Calu3 (cell line): ENCODE data around the gene METTL21A. TPM values are rescaled to one million over a fixed set of nuclear protein-coding genes. Genes with fewer than 3 reads are reported as not detected.

ENCODE experiments used
- Bru-seq: library from RNA; stranded (reverse); fragments of 400-500 nt; gene quantifications from one replicate; lab custom pipeline; 2021; lab: Mats Ljungman, UMichigan
- BruChase-seq, 2 experiments: library from RNA; stranded (reverse); fragments of 400-500 nt; gene quantifications; one replicate each; lab custom pipeline; 2021; lab: Mats Ljungman, UMichigan
- BruUV-seq: library from RNA; stranded (reverse); fragments of 400-500 nt; replicated peaks from 2 replicates; lab custom pipeline; 2021; lab: Mats Ljungman, UMichigan
- CTCF ChIA-PET: fragments of 300-600 bp; sonication (Branson Sonifier 250); formaldehyde crosslinking; loops from one replicate; lab custom pipeline; 2022; ENCODE audit warnings: antibody characterized with exemption; lab: Charles Lee
- DNase-seq: peaks from one replicate; pipeline ENCODE4 v3.0.0; 2022
- H3K27ac Mint-ChIP-seq: one replicate; pipeline ENCODE4 v1.8.0; 2022; ENCODE audit warnings: mixed read lengths; ENCODE audit not compliant: unreplicated experiment
- H3K27me3 Mint-ChIP-seq: one replicate; pipeline ENCODE4 v1.8.0; 2022; ENCODE audit warnings: mixed read lengths; ENCODE audit not compliant: unreplicated experiment
- H3K36me3 Mint-ChIP-seq: one replicate; pipeline ENCODE4 v1.8.0; 2022; ENCODE audit warnings: mild to moderate bottlenecking, moderate library complexity, mixed read lengths; ENCODE audit not compliant: insufficient read depth, unreplicated experiment
- H3K4me1 Mint-ChIP-seq: one replicate; pipeline ENCODE4 v1.8.0; 2022; ENCODE audit warnings: mild to moderate bottlenecking, low read depth, mixed read lengths; ENCODE audit not compliant: unreplicated experiment
- H3K4me3 Mint-ChIP-seq: one replicate; pipeline ENCODE4 v1.8.0; 2022; ENCODE audit warnings: mild to moderate bottlenecking, low read depth, moderate library complexity, mixed read lengths; ENCODE audit not compliant: unreplicated experiment
- H3K9me3 Mint-ChIP-seq: one replicate; pipeline ENCODE4 v1.8.0; 2022; ENCODE audit warnings: low read depth, mixed read lengths; ENCODE audit not compliant: unreplicated experiment
- CTCF ChIP-seq: fragments of 200-600 bp; IDR thresholded peaks from one replicate; pipeline ENCODE4 v1.8.0; 2022; ENCODE audit warnings: antibody characterized with exemption; ENCODE audit not compliant: unreplicated experiment
- intact Hi-C: fragments of 100-400 bp; cut with micrococcal nuclease; formaldehyde crosslinking; loops from one replicate; pipeline ENCODE4 v1.10.0; 2022; ENCODE audit not compliant: unreplicated experiment
- long read RNA-seq: library from polyadenylated mRNA; stranded (forward); transcript quantifications from one replicate; pipeline ENCODE4 v2.0.0, GENCODE V29; 2022
- total RNA-seq: library from RNA; stranded (reverse); gene quantifications from 2 replicates; pipeline ENCODE4 v1.2.3, GENCODE V29; 2022

The METTL21A gene
- total RNA-seq (27.6 TPM in 2 replicates), Bru-seq, nascent RNA (percentile 62 among the genes with signal in this experiment), BruChase-seq, experiment 1, labeled RNA remaining after a 6-hour chase (percentile 65 among the genes with signal in this experiment), BruChase-seq, experiment 2, labeled RNA remaining after a 2-hour chase (percentile 65 among the genes with signal in this experiment)
- long read RNA-seq, full-length matches to known transcripts, result 19 of 41 reads
- long read RNA-seq, partial matches to known transcripts, result 4 of 41 reads
- long read RNA-seq, other reads (novel, unspliced or antisense), result 18 of 41 reads

- peaks cover 16% of the 10 kb centered on the region for H3K4me1 Mint-ChIP-seq
- peak; percentile 94 for DNase-seq
- peak; percentile 44 for TF ChIP-seq CTCF
- no peaks in the 10 kb centered on the region for H3K27me3 Mint-ChIP-seq
- intact Hi-C loops, result loop anchor here (2.0 kb wide), 2 partner anchors 58 to 86 kb away; partner anchors contain the start of gene CCNYL1
- TSS peak; percentile 86 for BruUV-seq
- CTCF ChIA-PET, result interaction anchor here (0.6 to 3.2 kb wide), 13 partner anchors 8 to 1311 kb away, joined by 3 to 19 read pairs (median 4); partner anchors contain the start of gene CCNYL1
- H3K27ac Mint-ChIP-seq, result peak within 1 kb of the TSS; percentile 64
- H3K36me3 Mint-ChIP-seq, result peaks cover 50% of the 10 kb centered on the region
- no peaks in the 10 kb centered on the region for H3K9me3 Mint-ChIP-seq
- H3K4me3 Mint-ChIP-seq, result peak within 1 kb of the TSS; percentile 86
Observed at GRCh38 chr2:207625014-207625907, at the start of gene METTL21A. METTL21A (minus strand) TSS chr2:207625394; CDS start chr2:207624375, 1,019 bp downstream.

- CTCF ChIA-PET, result interaction anchor here (0.7 to 1.0 kb wide), 2 partner anchors 8 to 9 kb away, joined by 3 to 6 read pairs; no protein-coding TSS in a partner anchor
- H3K27me3 Mint-ChIP-seq, result no peaks in the 10 kb centered on the region
- no peak overlapping the region for H3K4me3 Mint-ChIP-seq
- DNase-seq, result no peak
- intact Hi-C loops, result no loop called here
- no peak overlapping the region for H3K27ac Mint-ChIP-seq
- BruUV-seq, result no TSS peak
- no peaks in the 10 kb centered on the region for H3K36me3 Mint-ChIP-seq
- H3K4me1 Mint-ChIP-seq, result peaks cover 9% of the 10 kb centered on the region
- H3K9me3 Mint-ChIP-seq, result no peaks in the 10 kb centered on the region
- no peak for TF ChIP-seq CTCF
Observed at GRCh38 chr2:207674826-207675225, 49.6 kb upstream of the METTL21A start.

- no peak overlapping the region for H3K27ac Mint-ChIP-seq
- H3K4me3 Mint-ChIP-seq, result no peak overlapping the region
- H3K36me3 Mint-ChIP-seq, result no peaks in the 10 kb centered on the region
- peaks cover 9% of the 10 kb centered on the region for H3K4me1 Mint-ChIP-seq
- no peaks in the 10 kb centered on the region for H3K27me3 Mint-ChIP-seq
- no TSS peak for BruUV-seq
- intact Hi-C loops, result no loop called here
- H3K9me3 Mint-ChIP-seq, result no peaks in the 10 kb centered on the region
- DNase-seq, result no peak
- TF ChIP-seq CTCF, result no peak
- CTCF ChIA-PET, result interaction anchor here (1.0 kb wide), 1 partner anchor 10 kb away, joined by 3 read pairs; no protein-coding TSS in a partner anchor
Observed at GRCh38 chr2:207674266-207674774, 49.1 kb upstream of the METTL21A start.

- H3K4me3 Mint-ChIP-seq, result no peak overlapping the region
- peaks cover 9% of the 10 kb centered on the region for H3K4me1 Mint-ChIP-seq
- H3K27ac Mint-ChIP-seq, result no peak overlapping the region
- H3K36me3 Mint-ChIP-seq, result no peaks in the 10 kb centered on the region
- H3K27me3 Mint-ChIP-seq, result no peaks in the 10 kb centered on the region
- no peak for DNase-seq
- intact Hi-C loops, result no loop called here
- BruUV-seq, result no TSS peak
- TF ChIP-seq CTCF, result no peak
- no peaks in the 10 kb centered on the region for H3K9me3 Mint-ChIP-seq
- CTCF ChIA-PET, result no interaction called here
Observed at GRCh38 chr2:207673431-207673830, 48.2 kb upstream of the METTL21A start.
